HG02759 (cell line): Measurements from ENCODE around the gene SMIM3.
A peak's percentile ranks its signal among the peaks of the same experiment; 100 is the strongest.
"Not testable (repeated sequence)": the region's sequence is repeated elsewhere in the genome, so short reads cannot be mapped to it uniquely, and the experiment has no call there.

Source experiments
- ATAC-seq: cut with Tn5 transposase; IDR thresholded peaks from one replicate; pipeline ENCODE4 v1.9.1; 2021; ENCODE audit warnings: mild to moderate bottlenecking, moderate library complexity; ENCODE audit not compliant: unreplicated experiment

SMIM3 gene, protein sequence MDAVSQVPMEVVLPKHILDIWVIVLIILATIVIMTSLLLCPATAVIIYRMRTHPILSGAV

GRCh38 chr5:150778517-150779396 is at the start of gene SMIM3:
SMIM3 (plus strand) TSS chr5:150778757; CDS start chr5:150795441, 16,684 bp downstream.
- ATAC-seq: peak; percentile 32

DNA sequence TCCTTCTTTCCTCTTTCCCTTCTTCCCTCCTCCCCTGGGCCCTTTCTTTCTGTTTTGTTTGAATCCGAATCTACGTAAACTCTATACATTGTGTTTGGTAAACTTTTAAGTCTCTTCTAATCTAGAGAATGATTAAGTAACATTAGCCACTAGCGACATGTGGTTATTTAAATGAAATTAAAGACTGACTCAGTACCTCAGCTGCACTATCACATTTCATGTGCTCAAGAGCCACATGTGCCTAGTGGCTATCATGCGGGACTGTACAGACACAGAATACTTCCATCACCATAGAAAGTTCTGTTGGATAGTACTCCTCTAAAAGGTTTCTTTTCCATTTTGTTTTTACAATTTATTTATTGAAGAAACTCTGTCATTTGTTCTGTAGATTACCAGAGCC is 48.7 kb upstream of the SMIM3 start:
- no peak for ATAC-seq

- no peak for ATAC-seq
These were observed 46.8 kb upstream of the SMIM3 start for GRCh38 chr5:150731669-150732242.

- ATAC-seq: peak; percentile 78
These were observed 43.8 kb upstream of the SMIM3 start for GRCh38 chr5:150734579-150735384.

DNA sequence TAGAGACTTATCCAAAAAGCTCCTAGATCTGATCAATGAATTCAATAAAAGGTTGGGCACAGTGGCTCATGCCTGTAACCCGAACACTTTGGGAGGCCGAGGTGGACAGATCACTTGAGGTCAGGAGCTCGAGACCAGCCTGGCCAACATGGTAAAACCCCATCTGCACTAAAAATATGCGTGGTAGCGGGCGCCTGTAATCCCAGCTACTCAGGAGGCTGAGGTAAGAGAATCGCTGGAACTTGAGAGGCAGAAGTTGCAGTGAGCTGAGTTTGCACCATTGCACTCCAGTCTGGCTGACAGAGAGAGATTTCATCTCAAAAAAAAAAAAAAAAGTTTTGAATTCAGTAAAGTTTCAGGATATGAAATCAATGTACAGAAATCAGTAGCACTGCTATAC is 39.7 kb upstream of the SMIM3 start:
- ATAC-seq: no peak

DNA sequence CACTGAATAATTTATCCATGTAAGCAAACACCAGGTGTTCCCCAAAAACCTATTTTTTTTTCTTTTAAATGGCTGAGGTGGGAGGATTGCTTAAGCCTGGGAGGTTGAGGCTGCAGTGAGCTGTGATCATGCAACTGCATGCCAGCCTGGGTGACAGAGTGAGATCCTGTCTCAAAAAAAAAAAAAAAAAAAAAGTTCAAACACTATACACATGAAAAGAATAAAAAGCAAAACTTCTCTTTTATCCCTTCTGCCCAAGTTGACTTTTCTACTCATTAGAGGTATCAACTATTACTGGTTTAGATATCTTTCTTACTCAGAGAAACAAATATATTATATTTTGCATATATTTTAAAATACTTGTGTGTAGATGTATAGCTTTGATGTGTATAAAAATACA is 37.6 kb upstream of the SMIM3 start:
- no peak for ATAC-seq

DNA sequence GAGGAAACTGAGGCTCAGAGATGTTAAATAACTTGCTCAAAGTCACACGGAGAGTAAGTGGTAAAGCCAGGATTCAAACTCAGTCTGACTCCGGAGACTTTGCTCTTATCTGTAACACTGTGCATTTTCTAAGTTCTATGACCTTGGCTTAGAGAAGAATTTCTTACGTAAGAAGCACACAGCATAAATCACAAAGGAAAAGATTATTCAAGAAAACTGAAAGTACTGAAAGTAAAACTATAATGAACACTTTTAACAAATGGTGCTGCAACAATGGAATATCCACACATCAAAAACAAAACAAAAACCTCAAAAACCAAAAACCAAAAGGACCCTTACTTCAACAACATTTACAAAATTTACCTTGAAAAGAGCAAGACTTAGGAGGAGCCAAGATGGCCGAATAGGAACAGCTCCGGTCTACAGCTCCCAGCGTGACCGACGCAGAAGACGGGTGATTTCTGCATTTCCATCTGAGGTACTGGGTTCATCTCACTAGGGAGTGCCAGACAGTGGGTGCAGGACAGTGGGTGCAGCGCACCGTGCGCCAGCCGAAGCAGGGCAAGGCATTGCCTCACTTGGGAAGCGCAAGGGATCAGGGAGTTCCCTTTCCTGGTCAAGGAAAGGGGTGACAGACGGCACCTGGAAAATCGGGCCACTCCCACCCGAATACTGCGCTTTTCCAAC is 36.0 kb upstream of the SMIM3 start:
- ATAC-seq: not testable (repeated sequence)

DNA sequence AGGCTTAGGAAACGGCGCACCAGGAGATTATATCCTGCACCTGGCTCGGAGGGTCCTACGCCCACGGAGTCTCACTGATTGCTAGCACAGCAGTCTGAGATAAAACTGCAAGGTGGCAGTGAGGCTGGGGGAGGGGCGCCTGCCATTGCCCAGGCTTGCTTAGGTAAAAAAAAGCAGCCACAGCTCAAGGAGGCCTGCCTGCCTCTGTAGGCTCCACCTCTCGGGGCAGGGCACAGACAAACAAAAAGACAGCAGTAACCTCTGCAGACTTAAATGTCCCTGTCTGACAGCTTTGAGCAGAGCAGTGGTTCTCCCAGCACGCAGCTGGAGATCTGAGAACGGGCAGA is 35.4 kb upstream of the SMIM3 start:
- ATAC-seq: not testable (repeated sequence)

DNA sequence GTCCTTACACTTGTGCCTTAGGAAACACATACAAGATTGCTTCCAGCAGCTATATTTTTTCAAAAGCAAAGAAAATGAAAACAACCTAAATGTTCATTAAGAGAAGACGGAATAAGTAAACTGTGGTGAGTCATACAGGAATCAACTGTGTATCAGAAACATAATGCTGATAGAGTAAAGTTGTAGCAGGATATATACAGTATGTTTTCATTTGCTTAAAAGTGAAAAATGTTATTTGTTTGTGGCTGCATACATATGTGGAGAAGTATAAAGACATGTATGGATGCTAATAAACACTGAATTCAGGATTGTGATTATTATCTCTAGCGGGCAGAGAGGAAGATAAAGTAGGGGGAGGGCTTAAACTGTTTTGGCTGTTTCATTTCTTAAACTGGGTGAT is 28.1 kb upstream of the SMIM3 start:
- no peak for ATAC-seq

GRCh38 chr5:150751096-150751891 is 27.3 kb upstream of the SMIM3 start:
- ATAC-seq: no peak

DNA sequence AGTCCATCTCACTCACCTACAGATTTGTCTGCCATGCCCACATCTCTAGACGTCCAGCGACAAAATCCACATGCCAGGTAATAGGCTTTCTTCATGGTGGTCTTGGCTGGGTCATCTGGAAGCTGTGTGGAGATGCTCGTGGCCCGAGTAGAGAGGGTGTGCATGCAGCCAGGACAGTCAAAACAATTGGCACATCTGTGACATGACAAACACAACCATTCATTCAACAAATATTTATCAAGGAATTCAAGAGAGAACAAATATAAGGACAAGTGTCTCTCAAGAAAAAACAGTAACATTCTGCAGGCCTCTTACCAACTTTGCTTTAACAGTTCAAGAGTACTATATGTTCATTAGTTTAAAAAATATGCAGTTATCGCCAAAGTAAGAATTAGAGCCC is 25.1 kb upstream of the SMIM3 start:
- no peak for ATAC-seq

- no peak for ATAC-seq
These were observed 24.7 kb upstream of the SMIM3 start for GRCh38 chr5:150753863-150754262.

DNA sequence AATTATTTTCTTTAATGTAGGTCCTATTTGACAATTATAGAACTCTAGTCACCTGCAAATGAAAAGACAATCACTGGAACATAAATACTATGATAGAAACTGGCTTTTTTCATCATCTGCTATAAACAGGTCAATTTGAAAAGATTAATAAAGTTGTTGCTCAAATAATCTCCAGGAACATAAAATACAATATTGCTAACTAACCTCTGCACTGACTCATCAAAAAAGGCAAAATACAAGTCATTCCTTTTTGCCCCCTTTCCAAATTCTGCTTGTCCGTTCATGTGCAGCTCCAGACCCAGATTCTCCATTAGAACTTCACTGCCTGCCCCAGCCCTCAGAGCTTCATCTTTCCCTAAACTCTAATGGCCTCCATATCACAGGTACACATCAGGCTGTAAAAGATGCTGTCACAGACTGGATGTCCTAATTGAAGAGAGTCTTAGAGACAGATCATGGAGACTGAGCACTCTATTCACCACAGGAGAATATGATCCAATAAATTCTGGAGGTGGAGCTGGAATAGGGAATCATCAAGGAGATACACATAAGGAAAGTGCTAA is 21.4 kb upstream of the SMIM3 start:
- no peak for ATAC-seq

DNA sequence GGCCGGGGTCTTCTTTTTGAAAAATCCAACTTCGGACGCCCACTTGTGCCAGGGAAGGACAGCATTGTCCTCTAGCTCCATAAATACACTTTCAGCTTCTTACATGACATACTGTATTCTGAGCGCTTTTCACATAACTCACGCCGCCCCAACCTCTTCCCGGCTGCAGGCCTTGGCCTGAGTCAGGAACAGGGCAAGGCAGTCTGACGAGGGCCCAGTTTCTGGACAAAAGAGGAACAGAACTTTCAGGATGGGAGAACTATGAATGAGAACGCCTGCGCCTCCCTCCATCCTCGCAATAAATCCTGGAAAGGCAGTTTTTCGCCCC is 20.4 kb upstream of the SMIM3 start:
- ATAC-seq: peak; percentile 25

DNA sequence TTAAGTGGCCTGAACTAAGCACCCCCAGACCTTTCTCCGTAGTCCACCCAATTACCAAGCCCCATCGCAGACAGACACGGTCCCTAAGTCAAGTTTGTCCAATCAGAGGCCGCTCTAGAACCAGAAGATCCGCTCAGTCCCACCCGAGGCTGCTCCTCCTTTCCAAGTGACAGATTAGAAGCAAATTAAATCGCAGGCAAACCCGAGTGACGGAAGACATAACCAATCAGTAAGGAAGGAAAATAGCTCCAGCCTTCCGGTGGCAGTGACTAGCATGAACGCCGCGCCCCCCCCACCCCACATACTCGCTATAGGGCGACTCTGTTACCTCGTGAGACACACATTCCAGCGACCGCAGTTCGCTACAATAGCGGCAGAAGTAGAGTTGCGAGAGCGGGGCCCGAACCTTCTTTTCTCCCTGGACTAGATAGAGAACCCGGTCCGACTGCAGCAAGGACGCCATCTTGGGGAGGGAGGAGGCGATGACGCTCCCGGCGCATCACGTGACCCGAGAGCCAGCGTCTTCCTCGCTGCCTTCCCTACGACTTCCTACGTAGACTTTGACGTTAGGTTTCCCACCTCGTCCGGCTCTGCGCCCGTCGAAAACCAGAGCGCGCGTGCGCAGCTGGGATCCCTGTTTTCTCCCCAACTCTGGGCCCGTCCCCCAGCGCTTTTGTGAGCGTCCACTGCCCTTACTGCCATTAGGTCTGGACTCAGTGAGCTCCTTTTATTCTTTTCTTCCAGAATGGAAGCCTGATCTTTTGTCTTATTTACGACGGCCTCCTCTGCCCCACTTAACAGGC is 19.8 kb upstream of the SMIM3 start, which contains the start of gene DCTN4:
Gene DCTN4 (minus strand): TSS at position 487 of the 803 bp plus-strand sequence. CDS start 24 bp downstream, at position 463.
- peak; percentile 94 for ATAC-seq

DNA sequence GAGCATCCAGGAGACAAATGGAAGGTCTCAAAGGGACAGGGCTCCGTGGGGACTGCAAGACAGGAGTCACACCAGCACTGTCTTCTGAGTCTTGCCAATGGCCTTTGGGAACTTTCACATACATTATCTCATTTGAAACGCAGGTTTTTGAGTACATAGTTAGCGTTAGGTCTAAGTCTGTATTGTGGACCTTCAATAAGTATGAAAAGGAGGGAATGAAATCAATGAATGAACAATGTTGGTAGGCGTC is 19.3 kb upstream of the SMIM3 start:
- ATAC-seq: peak; percentile 1

DNA sequence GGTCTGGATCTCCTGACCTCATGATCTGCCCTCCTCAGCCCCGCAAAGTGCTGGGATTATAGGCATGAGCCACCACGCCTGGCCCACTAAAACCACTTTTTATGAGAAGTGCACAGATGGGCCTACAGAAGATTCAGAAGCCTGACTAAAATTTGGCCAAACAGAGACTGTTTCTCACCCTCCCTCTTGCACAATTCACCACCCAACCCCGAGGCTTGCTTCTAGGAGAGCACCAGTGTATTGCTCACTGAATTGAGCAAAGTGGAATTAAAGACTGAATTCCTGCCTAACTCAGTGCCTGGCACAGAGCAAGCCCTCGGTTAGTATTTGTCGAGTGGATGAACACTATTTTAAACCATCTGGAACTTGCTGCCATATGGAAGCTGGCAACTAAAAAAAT is 16.3 kb upstream of the SMIM3 start:
- ATAC-seq: no peak

DNA sequence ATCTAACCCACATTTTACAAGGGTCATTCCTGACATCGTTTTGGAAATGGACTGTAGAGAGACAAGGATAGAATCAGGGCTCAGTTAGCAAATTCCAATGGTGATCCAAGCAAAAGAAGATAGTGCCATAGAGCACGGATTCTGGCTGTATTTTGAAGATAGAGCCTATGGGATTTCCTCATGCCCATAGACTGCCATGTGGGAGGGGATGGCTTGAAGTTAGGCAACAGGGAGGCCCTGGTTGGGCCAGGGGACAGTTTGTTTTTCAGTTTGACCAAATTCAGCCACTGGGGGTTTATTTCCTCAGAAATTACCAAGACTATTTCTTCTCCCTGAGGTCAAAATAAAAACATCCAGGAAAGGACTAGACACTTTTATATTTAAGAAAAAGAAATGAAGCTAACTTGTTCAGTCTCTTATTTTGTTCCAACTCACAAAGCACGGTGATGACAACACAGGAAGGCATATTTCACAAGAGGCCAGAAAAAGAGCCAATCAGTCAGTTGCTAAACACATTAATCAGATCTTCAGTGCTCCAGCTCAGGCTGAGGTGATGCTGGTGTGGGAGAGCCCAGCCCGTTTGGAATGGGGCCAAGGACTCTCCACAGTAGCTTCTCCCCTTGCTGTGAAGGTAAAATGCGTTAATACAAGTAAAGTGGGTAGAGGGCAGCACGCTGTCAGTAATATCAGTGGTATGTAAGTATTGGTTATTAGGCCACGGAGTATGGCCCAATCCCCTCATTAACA is 15.4 kb upstream of the SMIM3 start:
- ATAC-seq: no peak

DNA sequence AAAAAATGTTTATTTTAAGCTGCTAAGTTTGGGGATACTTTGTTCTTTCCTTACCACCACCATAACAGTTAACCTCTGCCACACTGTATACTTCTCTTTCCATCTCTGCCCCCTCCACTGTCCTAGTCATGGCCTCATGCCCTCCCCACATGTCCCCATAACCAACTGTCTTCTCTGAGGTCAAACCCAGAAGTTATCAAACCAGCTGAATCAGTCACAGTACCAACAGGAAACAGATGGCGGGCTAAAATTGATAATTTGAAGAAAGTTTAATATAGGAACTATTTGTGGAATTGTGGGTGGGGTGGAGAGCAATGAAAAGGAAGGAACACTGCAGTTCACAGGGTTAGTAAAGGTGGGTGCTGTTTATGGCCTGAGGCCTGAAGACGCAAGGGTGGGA is 14.0 kb upstream of the SMIM3 start:
- ATAC-seq: no peak
